NT2/D1 (cell line): ENCODE results near the gene WNT6.

Source experiments
- SUZ12 ChIP-seq: IDR thresholded peaks from 2 replicates; pipeline ENCODE4 v1.6.1; 2011; ENCODE audit not compliant: insufficient read length, insufficient read depth; ENCODE audit errors: extremely low read depth
- YY1 ChIP-seq: IDR thresholded peaks from 2 replicates; pipeline ENCODE4 v1.6.1; 2011; ENCODE audit not compliant: insufficient read length, insufficient read depth
- ZNF274 ChIP-seq: IDR thresholded peaks from 2 replicates; pipeline ENCODE4 v1.6.1; 2011; ENCODE audit warnings: mild to moderate bottlenecking, low read depth, low read length

DNA sequence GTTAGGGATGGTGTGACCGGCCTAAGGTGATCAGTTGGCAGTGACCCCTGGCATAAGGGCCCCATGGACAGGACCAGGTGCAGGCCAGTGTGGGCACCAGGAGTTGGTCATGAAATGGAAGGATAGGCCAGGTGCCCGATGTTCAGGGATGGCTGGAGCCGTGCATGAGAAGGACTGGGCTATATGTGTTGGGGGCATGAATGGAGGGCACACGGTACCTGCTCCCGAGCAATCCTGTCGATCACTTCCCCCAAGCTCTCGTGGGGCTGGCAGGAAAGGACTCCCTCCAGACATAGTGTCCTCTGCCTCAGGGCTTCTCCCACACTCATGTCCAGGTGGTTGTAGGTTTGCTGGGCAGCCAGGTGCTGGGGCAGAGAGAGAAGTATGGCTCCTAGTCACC is 35.6 kb upstream of the WNT6 start:
- TF ChIP-seq YY1, result no peak
- no peak for TF ChIP-seq SUZ12
- TF ChIP-seq ZNF274, result no peak
